Endothelial cell (in vitro differentiated cells): ENCODE results near the gene SASH1. TPM values are rescaled to one million over a fixed set of nuclear protein-coding genes. Genes with fewer than 3 reads are reported as not detected.
A peak's percentile ranks its signal among the peaks of the same experiment; 100 is the strongest.

ENCODE experiments used
- DNase-seq: peaks from one replicate; pipeline ENCODE4 v3.0.0; 2021; ENCODE audit warnings: low spot score
- H3K27ac Mint-ChIP-seq: one replicate; pipeline ENCODE4 v1.8.0; 2021; ENCODE audit warnings: mixed read lengths, inconsistent platforms; ENCODE audit not compliant: unreplicated experiment
- H3K27me3 Mint-ChIP-seq: one replicate; pipeline ENCODE4 v1.8.0; 2021; ENCODE audit warnings: mild to moderate bottlenecking, moderate library complexity, mixed read lengths, inconsistent platforms; ENCODE audit not compliant: unreplicated experiment
- H3K36me3 Mint-ChIP-seq: one replicate; pipeline ENCODE4 v1.8.0; 2021; ENCODE audit warnings: mild to moderate bottlenecking, low read depth, mixed read lengths, inconsistent platforms; ENCODE audit not compliant: unreplicated experiment
- H3K4me1 Mint-ChIP-seq: one replicate; pipeline ENCODE4 v1.8.0; 2021; ENCODE audit warnings: mild to moderate bottlenecking, mixed read lengths, inconsistent platforms; ENCODE audit not compliant: unreplicated experiment
- H3K4me3 Mint-ChIP-seq: one replicate; pipeline ENCODE4 v1.8.0; 2021; ENCODE audit warnings: mild to moderate bottlenecking, mixed read lengths, inconsistent platforms; ENCODE audit not compliant: unreplicated experiment
- H3K9me3 Mint-ChIP-seq: one replicate; pipeline ENCODE4 v1.8.0; 2021; ENCODE audit warnings: mixed read lengths, inconsistent platforms; ENCODE audit not compliant: unreplicated experiment
- CTCF ChIP-seq: fragments of 200-600 bp; sonication (generic); IDR thresholded peaks from one replicate; pipeline ENCODE4 v1.5.0; 2021; ENCODE audit warnings: antibody characterized with exemption; ENCODE audit not compliant: unreplicated experiment
- total RNA-seq: library from RNA; stranded (reverse); fragmentation: NEBNext Ultra II Directional; extraction: Animal tissue kit (Norgen Biotek cat#: 25700); gene quantifications from one replicate; pipeline ENCODE4 v1.2.1, GENCODE V29; 2021; ENCODE audit not compliant: unreplicated experiment

The SASH1 gene
- total RNA-seq, 1 donor from 2014 or later, result 138 TPM

GRCh38 chr6:148517470-148517869 is 174.8 kb downstream of the SASH1 start:
- Mint-ChIP-seq H3K27me3 (peaks cover 19% of the 10 kb centered on the region), H3K4me1 (peaks cover 28% of the 10 kb centered on the region), H3K27ac (no peak overlapping the region), H3K36me3 (peaks cover 52% of the 10 kb centered on the region), H3K9me3 (no peaks in the 10 kb centered on the region), H3K4me3 (no peak overlapping the region)
- DNase-seq, result no peak
- no peak for TF ChIP-seq CTCF

- no peak overlapping the region for H3K27ac Mint-ChIP-seq
- no peak for TF ChIP-seq CTCF
- peaks cover 21% of the 10 kb centered on the region for H3K27me3 Mint-ChIP-seq
- DNase-seq, result no peak
- no peaks in the 10 kb centered on the region for H3K9me3 Mint-ChIP-seq
- peaks cover 18% of the 10 kb centered on the region for H3K4me1 Mint-ChIP-seq
- peak overlapping the region; percentile 70 for H3K4me3 Mint-ChIP-seq
- peaks cover 50% of the 10 kb centered on the region for H3K36me3 Mint-ChIP-seq
Measured at GRCh38 chr6:148518511-148519156, 176.0 kb downstream of the SASH1 start.

GRCh38 chr6:148520109-148520841 is 177.6 kb downstream of the SASH1 start:
- no peak overlapping the region for H3K27ac Mint-ChIP-seq

GRCh38 chr6:148521158-148521557 is 178.5 kb downstream of the SASH1 start:
- no peaks in the 10 kb centered on the region for H3K9me3 Mint-ChIP-seq
- no peak overlapping the region for H3K4me3 Mint-ChIP-seq
- H3K27ac Mint-ChIP-seq, result peak overlapping the region; percentile 39
- peaks cover 19% of the 10 kb centered on the region for H3K27me3 Mint-ChIP-seq
- peaks cover 16% of the 10 kb centered on the region for H3K4me1 Mint-ChIP-seq
- DNase-seq, result no peak
- no peak for TF ChIP-seq CTCF
- H3K36me3 Mint-ChIP-seq, result peaks cover 53% of the 10 kb centered on the region

More at GRCh38 chr6:148520109-148520841, 177.6 kb downstream of the SASH1 start:
- peaks cover 53% of the 10 kb centered on the region for H3K36me3 Mint-ChIP-seq
- TF ChIP-seq CTCF, result no peak
- H3K4me1 Mint-ChIP-seq, result peaks cover 16% of the 10 kb centered on the region
- no peaks in the 10 kb centered on the region for H3K9me3 Mint-ChIP-seq
- DNase-seq, result no peak
- H3K4me3 Mint-ChIP-seq, result peak overlapping the region; percentile 81
- H3K27me3 Mint-ChIP-seq, result peaks cover 19% of the 10 kb centered on the region

- peaks cover 57% of the 10 kb centered on the region for H3K36me3 Mint-ChIP-seq
- no peak for DNase-seq
Measured at GRCh38 chr6:148521586-148521985, 178.9 kb downstream of the SASH1 start.

More at GRCh38 chr6:148521586-148521985, 178.9 kb downstream of the SASH1 start:
- Mint-ChIP-seq H3K4me3 (no peak overlapping the region), H3K4me1 (peaks cover 16% of the 10 kb centered on the region), H3K27ac (peak overlapping the region; percentile 39), H3K27me3 (peaks cover 19% of the 10 kb centered on the region), H3K9me3 (no peaks in the 10 kb centered on the region)
- no peak for TF ChIP-seq CTCF
